WTC11 (cell line): ENCODE measurements around the gene DYRK1A. TPM values are rescaled to one million over a fixed set of nuclear protein-coding genes. Genes with fewer than 3 reads are reported as not detected.

Source experiments
- ATAC-seq: fragments of 200-7000 bp; cut with Tn5 transposase; 2 replicates; pipeline ENCODE4 v1.10.0; 2021; ENCODE audit warnings: mild to moderate bottlenecking, moderate library complexity
- CTCF ChIA-PET: fragments of 300-600 bp; sonication (Branson Sonifier 250); formaldehyde crosslinking; loops from one replicate; lab custom pipeline; 2021; ENCODE audit warnings: antibody characterized with exemption; lab: Charles Lee
- POLR2A ChIA-PET: fragments of 350-600 bp; sonication (Branson Sonifier 250); formaldehyde crosslinking; loops from one replicate; lab custom pipeline; 2021; ENCODE audit warnings: antibody characterized with exemption; lab: Charles Lee
- DNase-seq: peaks from one replicate; pipeline ENCODE4 v3.0.0; 2021; ENCODE audit warnings: low spot score
- H3K27ac Mint-ChIP-seq: 2 replicates; pipeline ENCODE4 v1.8.0; 2021; ENCODE audit warnings: mixed read lengths
- H3K27me3 Mint-ChIP-seq: 2 replicates; pipeline ENCODE4 v1.8.0; 2021; ENCODE audit warnings: low read depth, mild to moderate bottlenecking, moderate library complexity, mixed read lengths
- H3K36me3 Mint-ChIP-seq: 2 replicates; pipeline ENCODE4 v1.8.0; 2021; ENCODE audit warnings: mixed read lengths
- H3K4me1 Mint-ChIP-seq: 2 replicates; pipeline ENCODE4 v1.8.0; 2022; ENCODE audit warnings: mixed read lengths
- H3K4me3 Mint-ChIP-seq: 2 replicates; pipeline ENCODE4 v1.8.0; 2021; ENCODE audit warnings: mild to moderate bottlenecking, moderate library complexity, mixed read lengths
- H3K9me3 Mint-ChIP-seq: 2 replicates; pipeline ENCODE4 v1.8.0; 2021; ENCODE audit warnings: mixed read lengths
- CBFB ChIP-seq: sonication (generic); formaldehyde crosslinking; IDR thresholded peaks from 2 replicates; pipeline ENCODE4 v1.8.1; 2022; ENCODE audit warnings: mild to moderate bottlenecking, low read depth, missing genetic modification reagents
- ETV6 ChIP-seq: sonication (generic); formaldehyde crosslinking; IDR thresholded peaks from 2 replicates; pipeline ENCODE4 v1.8.1; 2022; ENCODE audit warnings: mild to moderate bottlenecking, missing genetic modification reagents
- FOXK1 ChIP-seq: sonication (generic); formaldehyde crosslinking; IDR thresholded peaks from 2 replicates; pipeline ENCODE4 v1.8.0; 2022; ENCODE audit warnings: mild to moderate bottlenecking, moderate library complexity, missing genetic modification reagents
- GRHL2 ChIP-seq: fragments of 250-450 bp; sonication (Bioruptor Pico); IDR thresholded peaks from 2 replicates; pipeline ENCODE4 v1.8.0; 2022; ENCODE audit warnings: mild to moderate bottlenecking, moderate library complexity; ENCODE audit not compliant: insufficient replicate concordance, severe bottlenecking
- JUN ChIP-seq: sonication (generic); formaldehyde crosslinking; IDR thresholded peaks from 2 replicates; pipeline ENCODE4 v1.8.0; 2023; ENCODE audit warnings: mild to moderate bottlenecking, missing genetic modification reagents
- NR3C1 ChIP-seq: sonication (generic); formaldehyde crosslinking; conservative IDR thresholded peaks from 2 replicates; pipeline ENCODE4 v1.8.1; 2023; ENCODE audit warnings: low read depth, mild to moderate bottlenecking, missing genetic modification reagents
- OVOL2 ChIP-seq: fragments of 250-450 bp; sonication (Bioruptor Pico); IDR thresholded peaks from 2 replicates; pipeline ENCODE4 v1.9.0; 2021; ENCODE audit warnings: mild to moderate bottlenecking, borderline replicate concordance
- PRRX2 ChIP-seq: fragments of 250-450 bp; sonication (Bioruptor Pico); IDR thresholded peaks from 2 replicates; pipeline ENCODE4 v1.8.0; 2021; ENCODE audit warnings: mild to moderate bottlenecking
- SOX15 ChIP-seq: fragments of 250-450 bp; sonication (Bioruptor Pico); IDR thresholded peaks from 2 replicates; pipeline ENCODE4 v1.9.0; 2021; ENCODE audit warnings: mild to moderate bottlenecking
- TCF7 ChIP-seq: sonication (generic); formaldehyde crosslinking; IDR thresholded peaks from 2 replicates; pipeline ENCODE4 v1.8.0; 2022; ENCODE audit warnings: mild to moderate bottlenecking, low read depth, missing genetic modification reagents, moderate library complexity
- ZNF138 ChIP-seq: sonication (generic); formaldehyde crosslinking; conservative IDR thresholded peaks from 2 replicates; pipeline ENCODE4 v1.8.1; 2022; ENCODE audit warnings: mild to moderate bottlenecking, moderate library complexity, missing genetic modification reagents
- ZNF396 ChIP-seq: fragments of 250-450 bp; sonication (Bioruptor Pico); IDR thresholded peaks from 2 replicates; pipeline ENCODE4 v1.8.0; 2021; ENCODE audit warnings: mild to moderate bottlenecking, moderate library complexity, borderline replicate concordance
- ZNF423 ChIP-seq: fragments of 250-450 bp; sonication (Bioruptor Pico); IDR thresholded peaks from 2 replicates; pipeline ENCODE4 v2.1.2; 2022; ENCODE audit warnings: mild to moderate bottlenecking, moderate library complexity
- total RNA-seq: library from RNA; stranded (reverse); gene quantifications from 3 replicates; pipeline ENCODE4 v1.2.3, GENCODE V29; 2021
- TF ChIP-seq, protein P1 (sequence below): fragments of 250-450 bp; sonication (Bioruptor Pico); IDR thresholded peaks from 2 replicates; pipeline ENCODE4 v2.1.2; 2022; ENCODE audit warnings: mild to moderate bottlenecking, moderate library complexity
- TF ChIP-seq, protein P2 (sequence below): sonication (generic); formaldehyde crosslinking; IDR thresholded peaks from 2 replicates; pipeline ENCODE4 v1.8.1; 2022; ENCODE audit warnings: missing genetic modification reagents, borderline replicate concordance
- TF ChIP-seq, protein P3 (sequence below): sonication (generic); formaldehyde crosslinking; IDR thresholded peaks from 2 replicates; pipeline ENCODE4 v1.8.1; 2023; ENCODE audit warnings: mild to moderate bottlenecking, missing genetic modification reagents, moderate library complexity
- TF ChIP-seq, protein P4 (sequence below): sonication (generic); formaldehyde crosslinking; IDR thresholded peaks from 2 replicates; pipeline ENCODE4 v1.8.0; 2022; ENCODE audit warnings: missing genetic modification reagents
- TF ChIP-seq, protein P5 (sequence below): sonication (generic); formaldehyde crosslinking; IDR thresholded peaks from 2 replicates; pipeline ENCODE4 v1.8.0; 2023; ENCODE audit warnings: mild to moderate bottlenecking, missing genetic modification reagents
- TF ChIP-seq, protein P6 (sequence below): sonication (generic); formaldehyde crosslinking; IDR thresholded peaks from 2 replicates; pipeline ENCODE4 v1.8.0; 2022; ENCODE audit warnings: mild to moderate bottlenecking, missing genetic modification reagents
- TF ChIP-seq, protein P7 (sequence below): fragments of 250-450 bp; sonication (Bioruptor Pico); IDR thresholded peaks from 2 replicates; pipeline ENCODE4 v1.9.0; 2021; ENCODE audit warnings: moderate library complexity, mild to moderate bottlenecking, inconsistent platforms, borderline replicate concordance

Gene DYRK1A
- total RNA-seq, 1 experiment from 2014 or later: 56.5 TPM

DNA sequence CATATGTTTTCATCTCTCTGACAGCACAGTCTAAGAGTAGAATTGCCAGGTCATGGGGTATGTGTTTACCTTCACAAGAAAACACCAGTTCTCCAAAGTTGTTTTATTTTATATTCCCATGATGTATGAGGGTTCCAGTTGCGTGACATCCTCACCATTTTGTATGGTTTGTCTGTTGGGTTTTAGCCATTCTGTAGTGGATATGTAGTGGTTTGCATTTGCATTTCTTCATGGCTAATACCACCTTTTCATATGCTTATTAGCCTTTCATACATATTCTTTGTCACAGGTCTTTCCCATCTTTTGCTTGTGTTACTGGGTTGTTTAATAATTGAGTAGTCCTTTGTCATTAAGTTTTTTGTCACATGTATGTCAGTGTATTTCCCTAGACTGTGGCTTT, 132.1 kb downstream of the DYRK1A start (continued):
- TF ChIP-seq, protein P1, sequence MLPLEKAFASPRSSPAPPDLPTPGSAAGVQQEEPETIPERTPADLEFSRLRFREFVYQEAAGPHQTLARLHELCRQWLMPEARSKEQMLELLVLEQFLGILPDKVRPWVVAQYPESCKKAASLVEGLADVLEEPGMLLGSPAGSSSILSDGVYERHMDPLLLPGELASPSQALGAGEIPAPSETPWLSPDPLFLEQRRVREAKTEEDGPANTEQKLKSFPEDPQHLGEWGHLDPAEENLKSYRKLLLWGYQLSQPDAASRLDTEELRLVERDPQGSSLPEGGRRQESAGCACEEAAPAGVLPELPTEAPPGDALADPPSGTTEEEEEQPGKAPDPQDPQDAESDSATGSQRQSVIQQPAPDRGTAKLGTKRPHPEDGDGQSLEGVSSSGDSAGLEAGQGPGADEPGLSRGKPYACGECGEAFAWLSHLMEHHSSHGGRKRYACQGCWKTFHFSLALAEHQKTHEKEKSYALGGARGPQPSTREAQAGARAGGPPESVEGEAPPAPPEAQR: no peak
- no peak for TF ChIP-seq SOX15 (CRISPR knock-in tag)
- no peak for TF ChIP-seq CBFB (CRISPR knock-in tag)
- no peak for TF ChIP-seq ETV6 (CRISPR knock-in tag)
- TF ChIP-seq NR3C1 (CRISPR knock-in tag): no peak
- TF ChIP-seq, protein P2, sequence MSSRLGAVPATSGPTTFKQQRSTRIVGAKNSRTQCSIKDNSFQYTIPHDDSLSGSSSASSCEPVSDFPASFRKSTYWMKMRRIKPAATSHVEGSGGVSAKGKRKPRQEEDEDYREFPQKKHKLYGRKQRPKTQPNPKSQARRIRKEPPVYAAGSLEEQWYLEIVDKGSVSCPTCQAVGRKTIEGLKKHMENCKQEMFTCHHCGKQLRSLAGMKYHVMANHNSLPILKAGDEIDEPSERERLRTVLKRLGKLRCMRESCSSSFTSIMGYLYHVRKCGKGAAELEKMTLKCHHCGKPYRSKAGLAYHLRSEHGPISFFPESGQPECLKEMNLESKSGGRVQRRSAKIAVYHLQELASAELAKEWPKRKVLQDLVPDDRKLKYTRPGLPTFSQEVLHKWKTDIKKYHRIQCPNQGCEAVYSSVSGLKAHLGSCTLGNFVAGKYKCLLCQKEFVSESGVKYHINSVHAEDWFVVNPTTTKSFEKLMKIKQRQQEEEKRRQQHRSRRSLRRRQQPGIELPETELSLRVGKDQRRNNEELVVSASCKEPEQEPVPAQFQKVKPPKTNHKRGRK: no peak
- TF ChIP-seq, protein P3, sequence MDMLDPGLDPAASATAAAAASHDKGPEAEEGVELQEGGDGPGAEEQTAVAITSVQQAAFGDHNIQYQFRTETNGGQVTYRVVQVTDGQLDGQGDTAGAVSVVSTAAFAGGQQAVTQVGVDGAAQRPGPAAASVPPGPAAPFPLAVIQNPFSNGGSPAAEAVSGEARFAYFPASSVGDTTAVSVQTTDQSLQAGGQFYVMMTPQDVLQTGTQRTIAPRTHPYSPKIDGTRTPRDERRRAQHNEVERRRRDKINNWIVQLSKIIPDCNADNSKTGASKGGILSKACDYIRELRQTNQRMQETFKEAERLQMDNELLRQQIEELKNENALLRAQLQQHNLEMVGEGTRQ (CRISPR knock-in tag): no peak
- TF ChIP-seq JUN: no peak

DNA sequence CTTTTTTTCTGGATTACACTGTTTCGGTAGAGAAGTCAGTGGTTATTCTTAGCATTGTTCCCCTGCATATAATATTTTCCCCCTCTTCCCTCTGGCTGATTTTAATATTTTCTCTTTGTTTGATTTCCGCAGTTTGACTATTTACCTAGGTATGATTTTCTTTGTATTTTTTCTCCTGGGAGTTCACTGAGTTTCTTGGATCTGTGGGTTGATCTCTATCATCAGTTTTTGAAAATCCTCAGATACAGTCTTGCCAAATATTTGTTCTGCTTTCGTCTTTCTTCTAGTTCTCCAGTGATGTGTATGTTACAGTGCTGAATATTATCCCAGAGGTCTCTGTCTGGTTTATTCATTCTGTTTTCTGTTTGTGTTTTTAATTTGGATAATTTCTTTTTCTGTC, 136.4 kb downstream of the DYRK1A start:
- ChIA-PET CTCF (no interaction called here), POLR2A (no interaction called here)
- TF ChIP-seq, protein P4, sequence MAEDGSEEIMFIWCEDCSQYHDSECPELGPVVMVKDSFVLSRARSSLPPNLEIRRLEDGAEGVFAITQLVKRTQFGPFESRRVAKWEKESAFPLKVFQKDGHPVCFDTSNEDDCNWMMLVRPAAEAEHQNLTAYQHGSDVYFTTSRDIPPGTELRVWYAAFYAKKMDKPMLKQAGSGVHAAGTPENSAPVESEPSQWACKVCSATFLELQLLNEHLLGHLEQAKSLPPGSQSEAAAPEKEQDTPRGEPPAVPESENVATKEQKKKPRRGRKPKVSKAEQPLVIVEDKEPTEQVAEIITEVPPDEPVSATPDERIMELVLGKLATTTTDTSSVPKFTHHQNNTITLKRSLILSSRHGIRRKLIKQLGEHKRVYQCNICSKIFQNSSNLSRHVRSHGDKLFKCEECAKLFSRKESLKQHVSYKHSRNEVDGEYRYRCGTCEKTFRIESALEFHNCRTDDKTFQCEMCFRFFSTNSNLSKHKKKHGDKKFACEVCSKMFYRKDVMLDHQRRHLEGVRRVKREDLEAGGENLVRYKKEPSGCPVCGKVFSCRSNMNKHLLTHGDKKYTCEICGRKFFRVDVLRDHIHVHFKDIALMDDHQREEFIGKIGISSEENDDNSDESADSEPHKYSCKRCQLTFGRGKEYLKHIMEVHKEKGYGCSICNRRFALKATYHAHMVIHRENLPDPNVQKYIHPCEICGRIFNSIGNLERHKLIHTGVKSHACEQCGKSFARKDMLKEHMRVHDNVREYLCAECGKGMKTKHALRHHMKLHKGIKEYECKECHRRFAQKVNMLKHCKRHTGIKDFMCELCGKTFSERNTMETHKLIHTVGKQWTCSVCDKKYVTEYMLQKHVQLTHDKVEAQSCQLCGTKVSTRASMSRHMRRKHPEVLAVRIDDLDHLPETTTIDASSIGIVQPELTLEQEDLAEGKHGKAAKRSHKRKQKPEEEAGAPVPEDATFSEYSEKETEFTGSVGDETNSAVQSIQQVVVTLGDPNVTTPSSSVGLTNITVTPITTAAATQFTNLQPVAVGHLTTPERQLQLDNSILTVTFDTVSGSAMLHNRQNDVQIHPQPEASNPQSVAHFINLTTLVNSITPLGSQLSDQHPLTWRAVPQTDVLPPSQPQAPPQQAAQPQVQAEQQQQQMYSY (CRISPR knock-in tag): no peak
- TF ChIP-seq GRHL2 (CRISPR knock-in tag) (no peak), OVOL2 (no peak), ZNF396 (CRISPR knock-in tag) (no peak), FOXK1 (CRISPR knock-in tag) (no peak), ZNF423 (CRISPR knock-in tag) (no peak), JUN (no peak), ZNF138 (no peak), PRRX2 (CRISPR knock-in tag) (no peak), TCF7 (CRISPR knock-in tag) (no peak)
- TF ChIP-seq, protein P1: no peak
- TF ChIP-seq, protein P5, sequence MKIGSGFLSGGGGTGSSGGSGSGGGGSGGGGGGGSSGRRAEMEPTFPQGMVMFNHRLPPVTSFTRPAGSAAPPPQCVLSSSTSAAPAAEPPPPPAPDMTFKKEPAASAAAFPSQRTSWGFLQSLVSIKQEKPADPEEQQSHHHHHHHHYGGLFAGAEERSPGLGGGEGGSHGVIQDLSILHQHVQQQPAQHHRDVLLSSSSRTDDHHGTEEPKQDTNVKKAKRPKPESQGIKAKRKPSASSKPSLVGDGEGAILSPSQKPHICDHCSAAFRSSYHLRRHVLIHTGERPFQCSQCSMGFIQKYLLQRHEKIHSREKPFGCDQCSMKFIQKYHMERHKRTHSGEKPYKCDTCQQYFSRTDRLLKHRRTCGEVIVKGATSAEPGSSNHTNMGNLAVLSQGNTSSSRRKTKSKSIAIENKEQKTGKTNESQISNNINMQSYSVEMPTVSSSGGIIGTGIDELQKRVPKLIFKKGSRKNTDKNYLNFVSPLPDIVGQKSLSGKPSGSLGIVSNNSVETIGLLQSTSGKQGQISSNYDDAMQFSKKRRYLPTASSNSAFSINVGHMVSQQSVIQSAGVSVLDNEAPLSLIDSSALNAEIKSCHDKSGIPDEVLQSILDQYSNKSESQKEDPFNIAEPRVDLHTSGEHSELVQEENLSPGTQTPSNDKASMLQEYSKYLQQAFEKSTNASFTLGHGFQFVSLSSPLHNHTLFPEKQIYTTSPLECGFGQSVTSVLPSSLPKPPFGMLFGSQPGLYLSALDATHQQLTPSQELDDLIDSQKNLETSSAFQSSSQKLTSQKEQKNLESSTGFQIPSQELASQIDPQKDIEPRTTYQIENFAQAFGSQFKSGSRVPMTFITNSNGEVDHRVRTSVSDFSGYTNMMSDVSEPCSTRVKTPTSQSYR (CRISPR knock-in tag): no peak
- TF ChIP-seq, protein P6, sequence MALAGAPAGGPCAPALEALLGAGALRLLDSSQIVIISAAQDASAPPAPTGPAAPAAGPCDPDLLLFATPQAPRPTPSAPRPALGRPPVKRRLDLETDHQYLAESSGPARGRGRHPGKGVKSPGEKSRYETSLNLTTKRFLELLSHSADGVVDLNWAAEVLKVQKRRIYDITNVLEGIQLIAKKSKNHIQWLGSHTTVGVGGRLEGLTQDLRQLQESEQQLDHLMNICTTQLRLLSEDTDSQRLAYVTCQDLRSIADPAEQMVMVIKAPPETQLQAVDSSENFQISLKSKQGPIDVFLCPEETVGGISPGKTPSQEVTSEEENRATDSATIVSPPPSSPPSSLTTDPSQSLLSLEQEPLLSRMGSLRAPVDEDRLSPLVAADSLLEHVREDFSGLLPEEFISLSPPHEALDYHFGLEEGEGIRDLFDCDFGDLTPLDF (CRISPR knock-in tag): no peak
- TF ChIP-seq, protein P7, sequence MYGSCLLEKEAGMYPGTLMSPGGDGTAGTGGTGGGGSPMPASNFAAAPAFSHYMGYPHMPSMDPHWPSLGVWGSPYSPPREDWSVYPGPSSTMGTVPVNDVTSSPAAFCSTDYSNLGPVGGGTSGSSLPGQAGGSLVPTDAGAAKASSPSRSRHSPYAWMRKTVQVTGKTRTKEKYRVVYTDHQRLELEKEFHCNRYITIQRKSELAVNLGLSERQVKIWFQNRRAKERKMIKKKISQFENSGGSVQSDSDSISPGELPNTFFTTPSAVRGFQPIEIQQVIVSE: no peak
- peak overlapping the region; percentile 61 for H3K27ac Mint-ChIP-seq
- H3K4me1 Mint-ChIP-seq: peaks cover 49% of the 10 kb centered on the region
- H3K9me3 Mint-ChIP-seq: no peaks in the 10 kb centered on the region
- ATAC-seq (no peak), DNase-seq (no peak)
- no peaks in the 10 kb centered on the region for H3K27me3 Mint-ChIP-seq
- no peak overlapping the region for H3K4me3 Mint-ChIP-seq
- peaks cover 31% of the 10 kb centered on the region for H3K36me3 Mint-ChIP-seq
